Activated naive CD4-positive, alpha-beta T cell treated with anti-CD3 and anti-CD28 coated beads, Interleukin-2, amount 50 U/mL, for 16 hours (primary cell): ENCODE results near the gene ZFAND3.

Experiments
- DNase-seq: peaks from one replicate; pipeline ENCODE4 v3.0.0-alpha.2; 2020

ZFAND3 gene

DNA sequence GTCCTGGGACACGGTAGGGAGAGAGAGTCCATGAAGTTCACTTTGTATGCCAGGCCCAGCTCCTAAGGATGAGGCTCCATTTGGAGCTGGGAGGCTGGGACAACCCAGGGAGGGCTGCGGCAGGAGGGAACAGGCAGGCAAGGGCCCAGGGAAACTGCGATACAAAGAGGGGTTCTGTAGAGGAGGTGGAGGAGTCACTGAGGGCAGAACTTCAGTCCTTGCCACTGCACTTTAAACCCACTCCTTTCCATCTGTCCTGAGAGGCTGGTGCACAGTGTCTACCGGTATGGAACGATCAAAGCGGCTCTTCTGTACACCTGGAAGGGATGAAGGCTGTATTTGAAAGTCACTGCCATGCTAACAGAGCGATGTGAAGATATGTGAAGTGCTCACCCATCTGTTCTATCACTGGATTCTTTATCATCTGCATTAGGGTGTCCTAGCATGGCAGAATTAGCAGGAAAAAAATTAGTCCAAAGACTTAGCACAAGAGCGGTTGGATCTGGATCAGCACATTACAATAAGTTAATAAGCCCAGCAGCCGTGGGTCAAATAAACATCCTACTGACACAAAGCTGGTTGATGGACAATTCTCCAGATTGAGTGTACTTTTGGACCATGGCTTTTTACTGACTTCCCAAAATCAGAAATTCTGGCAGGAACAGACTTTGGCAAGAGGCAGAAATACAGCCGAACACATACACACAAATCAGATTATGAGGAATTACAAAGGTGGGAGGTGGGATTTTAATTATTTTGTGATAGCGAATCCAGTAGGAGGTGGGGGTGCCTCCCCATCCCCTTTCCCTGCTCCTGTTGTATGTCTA lies 20.9 kb upstream of the ZFAND3 start:
- DNase-seq: no peak

DNA sequence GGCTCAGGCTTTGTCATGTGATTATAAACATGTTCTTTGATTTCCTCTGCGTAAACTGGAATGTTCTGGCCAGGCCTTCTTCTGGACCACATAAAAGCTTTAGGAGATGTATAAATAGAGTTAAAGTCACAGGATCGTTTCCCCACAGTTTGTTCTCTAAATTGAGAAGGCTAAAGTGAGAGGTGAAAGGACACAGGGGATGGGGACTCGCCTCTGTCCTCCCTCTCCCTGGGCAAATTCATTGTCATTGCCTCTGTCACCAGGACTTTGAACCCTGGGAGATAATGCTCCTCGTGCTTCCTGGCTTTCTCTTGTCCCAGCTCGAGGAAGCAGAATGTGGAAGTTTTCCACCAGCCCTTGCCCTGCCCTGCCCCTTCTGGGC lies 20.3 kb upstream of the ZFAND3 start:
- no peak for DNase-seq

DNA sequence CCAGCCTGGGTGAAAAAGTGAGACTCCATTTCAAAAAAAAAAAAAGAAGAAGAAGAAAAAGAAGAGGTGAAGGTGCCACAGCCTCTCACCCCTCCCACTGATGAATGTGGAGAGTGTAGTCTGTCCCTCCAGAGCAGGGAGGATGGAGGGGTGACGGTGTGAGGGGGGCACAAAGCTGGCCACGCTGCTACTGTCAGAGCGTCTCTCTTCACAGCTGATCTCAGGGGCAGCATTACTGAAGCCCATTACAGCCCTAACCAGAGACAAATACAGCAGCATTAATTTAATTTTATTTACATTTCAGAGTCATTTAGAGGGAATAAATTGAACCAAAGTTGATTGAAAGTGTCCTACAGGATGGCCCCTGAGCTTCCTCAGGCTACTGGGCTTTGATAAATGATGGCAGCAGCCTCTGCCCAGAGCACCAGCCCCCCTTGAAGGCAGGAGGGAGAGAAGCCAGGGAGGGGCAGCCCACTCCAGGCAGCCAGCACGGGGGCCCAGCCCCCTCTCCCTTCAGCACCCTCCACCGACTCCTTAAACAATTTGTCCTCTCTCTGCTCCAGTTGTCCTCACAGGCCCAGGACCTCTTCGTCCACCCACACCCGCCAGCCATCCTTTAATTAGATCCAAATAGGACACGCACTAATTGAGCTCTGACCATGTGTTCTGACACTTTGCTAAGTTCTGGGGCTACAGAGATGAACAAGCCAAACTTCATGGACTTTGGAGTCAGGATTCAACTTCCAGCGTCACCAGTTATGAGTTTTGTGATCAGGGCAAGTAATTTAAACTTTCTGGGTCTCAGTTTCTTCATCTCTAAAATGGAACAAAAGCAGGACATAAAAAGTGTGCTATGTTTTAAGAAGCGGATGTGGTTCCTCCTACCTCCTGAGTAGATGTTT lies 18.6 kb upstream of the ZFAND3 start:
- no peak for DNase-seq

DNA sequence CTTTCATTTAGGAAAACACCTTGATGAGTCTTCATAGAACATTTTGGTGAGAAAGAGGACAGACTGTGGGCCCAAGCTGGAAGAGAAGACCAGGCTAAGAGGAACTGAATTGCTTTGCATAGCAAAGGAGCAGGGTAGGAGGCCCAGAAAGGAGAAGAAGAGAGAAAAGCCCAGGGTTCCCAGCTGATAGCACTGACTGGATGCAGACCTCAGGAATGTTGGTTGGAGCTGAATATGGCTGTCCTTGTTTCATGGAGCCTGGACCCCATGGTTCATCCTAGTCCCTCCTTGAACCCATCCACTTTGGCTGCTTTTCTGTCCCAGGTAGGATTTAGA lies 18.0 kb upstream of the ZFAND3 start:
- no peak for DNase-seq

DNA sequence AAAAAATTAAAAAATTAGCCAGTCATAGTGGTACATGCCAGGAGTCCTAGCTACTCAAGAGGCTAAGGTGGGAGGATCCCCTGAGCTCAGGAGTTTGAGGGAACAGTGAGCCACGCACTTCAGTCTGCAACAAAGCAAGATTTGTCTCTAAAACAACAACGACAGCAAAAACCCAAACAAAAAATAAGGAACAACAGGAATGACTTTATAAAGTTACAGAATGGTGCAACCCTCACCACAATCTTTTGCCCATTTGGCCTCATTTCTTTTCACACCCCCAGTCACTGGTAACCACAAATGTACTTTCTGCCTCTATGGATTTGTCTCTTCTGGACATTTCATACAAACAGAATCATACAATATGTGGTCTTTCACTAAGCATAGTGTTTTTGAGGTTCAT lies 16.7 kb upstream of the ZFAND3 start:
- DNase-seq: no peak

DNA sequence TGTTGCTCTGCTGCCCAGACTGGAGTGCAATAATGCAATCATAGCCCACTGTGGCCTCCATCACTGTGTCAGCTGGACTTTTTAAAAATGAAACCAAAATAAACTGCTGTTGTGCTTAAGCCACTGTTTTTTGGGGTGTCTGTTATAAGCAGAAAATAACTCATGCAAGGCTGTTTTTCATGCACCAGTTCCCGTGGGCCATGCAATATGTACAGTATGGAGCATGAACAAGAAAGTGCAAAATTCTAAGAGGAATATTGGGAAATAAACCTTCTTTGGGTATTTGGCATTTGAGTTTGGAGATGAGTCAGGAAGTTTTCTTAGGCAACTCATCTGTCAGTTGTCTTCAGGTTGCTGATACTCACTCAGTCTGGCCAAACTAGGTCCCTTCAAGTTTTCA lies 14.9 kb upstream of the ZFAND3 start:
- no peak for DNase-seq

DNA sequence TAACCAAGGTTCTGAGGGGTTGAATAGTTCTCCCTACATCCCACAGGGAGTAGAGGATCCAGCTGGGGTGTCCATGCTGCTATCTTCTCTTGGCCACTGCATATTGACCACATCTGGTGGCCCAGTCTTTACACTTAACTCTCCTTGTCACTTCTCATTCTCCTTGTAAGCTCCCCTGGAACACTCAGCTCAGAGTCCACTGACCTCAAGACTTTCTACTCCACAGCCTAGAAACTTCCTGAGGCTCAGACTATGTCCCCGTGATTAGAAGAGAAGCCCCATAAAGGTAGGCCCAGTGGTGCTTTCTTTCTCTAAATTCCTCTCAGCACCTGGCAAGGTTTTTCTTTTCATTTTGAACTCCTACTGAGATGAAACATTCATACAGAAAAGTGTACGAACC lies 13.3 kb upstream of the ZFAND3 start:
- no peak for DNase-seq

DNA sequence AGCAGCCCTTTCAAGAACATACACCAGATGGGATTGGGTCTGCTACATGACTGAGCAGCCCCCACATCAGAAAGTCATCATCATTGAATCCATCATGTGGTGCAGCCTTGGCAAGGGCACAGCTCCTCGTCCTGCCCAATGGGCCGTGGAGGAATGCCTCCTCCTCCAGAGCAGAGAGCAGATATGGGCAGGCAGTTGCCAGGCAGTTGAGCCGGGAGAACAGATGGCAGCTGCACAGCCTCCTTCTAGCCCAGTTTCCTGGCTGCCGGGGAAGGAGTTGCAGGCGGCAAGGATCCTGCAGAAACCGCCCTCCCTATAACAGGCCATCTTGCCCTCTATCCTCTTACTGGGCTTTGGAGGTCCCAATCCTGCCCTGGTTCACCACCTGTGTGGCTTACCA lies 11.9 kb upstream of the ZFAND3 start:
- DNase-seq: no peak

DNA sequence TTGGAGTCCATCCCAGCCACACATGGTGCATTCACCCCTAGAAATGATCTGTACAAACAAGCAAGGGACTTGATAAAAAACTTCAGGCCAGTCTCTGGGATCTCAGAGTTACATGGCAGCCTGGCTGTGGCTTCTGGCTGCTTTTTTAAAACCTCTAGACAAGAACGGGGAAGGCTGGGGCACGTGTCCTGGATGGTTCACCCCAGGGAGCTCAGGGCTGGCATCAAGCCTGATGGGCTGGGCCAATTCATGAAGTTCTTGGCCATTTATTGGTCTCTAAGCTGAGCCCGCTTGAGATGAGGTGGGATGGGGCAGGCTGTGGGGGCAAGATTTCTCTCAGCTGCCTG lies 10.4 kb upstream of the ZFAND3 start:
- no peak for DNase-seq

DNA sequence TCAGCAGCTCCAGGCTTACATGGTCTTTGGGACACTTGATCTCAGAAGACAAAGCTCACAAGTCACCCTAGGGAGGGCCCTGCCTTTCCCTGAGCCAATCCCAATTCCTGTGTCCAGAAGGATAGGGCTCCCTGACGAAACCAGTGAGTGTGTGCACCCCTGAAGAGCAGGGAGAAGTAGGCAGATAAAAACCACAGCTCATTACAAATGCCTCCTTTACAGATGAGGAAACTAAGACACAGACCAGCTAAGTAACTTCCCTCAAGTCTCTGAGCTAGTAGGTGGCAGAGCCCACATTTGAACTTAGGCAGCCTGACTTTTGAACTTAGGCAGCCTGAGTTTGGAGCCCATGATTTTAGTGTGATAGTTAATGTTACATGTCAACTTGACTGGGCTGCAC lies 6.7 kb upstream of the ZFAND3 start:
- DNase-seq: no peak

DNA sequence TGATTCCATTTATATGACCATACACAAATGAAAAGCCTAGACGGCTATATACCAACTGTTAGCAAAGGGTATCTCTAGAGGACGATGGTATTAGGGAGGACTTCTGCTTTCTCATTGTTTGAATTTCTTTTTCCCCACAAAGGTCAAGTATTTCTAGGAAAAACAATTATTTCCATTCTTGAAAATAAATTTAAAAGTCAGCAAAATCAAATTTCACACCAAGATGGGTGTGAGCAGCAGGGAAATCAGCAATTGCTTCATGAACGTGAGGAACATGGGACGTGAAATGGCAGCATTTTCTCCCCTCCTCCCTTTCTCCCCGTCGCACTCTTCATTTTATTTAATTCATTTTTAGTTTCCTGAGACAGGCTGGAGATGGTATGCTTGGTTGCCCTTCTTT lies 5.2 kb upstream of the ZFAND3 start:
- DNase-seq: no peak

DNA sequence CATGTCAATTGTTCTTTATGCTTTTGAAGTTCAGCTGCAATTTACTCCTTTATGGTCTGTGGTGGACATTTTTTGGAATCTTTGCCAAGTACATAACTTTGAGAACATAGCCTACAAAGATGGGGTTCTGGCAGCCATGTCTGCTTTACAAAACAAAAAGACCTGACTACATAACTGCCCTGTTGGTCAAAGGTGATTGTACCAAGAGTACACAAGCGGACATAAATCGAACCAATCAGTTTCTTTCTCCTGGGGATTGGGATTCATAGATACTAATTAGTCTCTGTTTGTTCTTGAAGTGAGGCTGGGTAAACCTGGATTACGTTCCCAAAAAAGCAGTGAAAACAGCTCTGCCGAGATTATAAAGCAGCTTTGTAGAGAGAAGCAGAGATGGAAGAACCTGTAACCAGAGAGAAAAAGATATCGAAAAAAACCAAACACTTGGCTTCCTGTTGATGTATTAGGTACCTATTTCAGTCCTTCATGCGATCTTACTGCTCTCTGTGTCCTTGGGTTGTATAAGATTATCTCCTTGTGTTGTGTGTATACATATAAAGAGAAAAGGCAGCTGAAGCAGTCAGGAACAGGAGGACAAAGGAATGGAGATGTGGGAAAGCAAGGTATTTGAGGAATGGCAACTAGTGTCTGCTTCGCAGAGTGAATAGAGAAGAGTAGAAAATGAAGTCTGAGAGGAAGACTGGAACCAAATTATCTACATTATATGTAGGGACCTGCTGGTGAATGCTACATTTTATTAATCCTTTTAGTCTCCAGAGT lies 2.7 kb upstream of the ZFAND3 start:
- no peak for DNase-seq

DNA sequence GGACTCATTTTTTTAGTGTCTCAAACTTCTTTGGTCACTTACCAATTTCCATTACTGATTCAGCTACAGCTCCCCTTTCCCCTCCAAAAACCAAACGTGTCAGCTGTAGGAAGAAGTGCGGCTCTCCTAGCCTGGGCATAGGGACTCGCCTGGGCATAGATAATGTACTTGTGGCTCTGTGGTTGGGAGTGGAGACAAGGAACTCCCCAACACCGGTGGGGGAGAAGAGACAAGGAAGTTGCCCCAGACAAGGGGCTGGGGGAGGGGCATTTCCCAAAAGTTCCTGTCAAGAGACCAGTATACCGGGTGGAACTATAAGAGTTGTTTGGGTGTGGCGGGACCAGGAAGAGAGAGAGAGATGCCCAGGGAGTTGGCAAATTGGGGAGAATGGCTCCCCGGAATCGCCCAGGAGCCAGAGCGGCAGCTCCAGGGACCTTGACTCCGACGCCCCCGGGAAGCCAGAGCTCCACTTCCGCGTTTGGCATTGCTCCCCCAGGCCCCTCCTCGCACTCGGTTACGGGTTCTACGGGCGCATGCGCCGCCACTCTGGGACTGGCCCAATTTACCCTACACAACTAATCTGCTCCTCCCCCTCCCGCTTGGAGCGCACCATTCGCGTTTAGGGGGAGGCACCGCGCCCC lies 871 bp upstream of the ZFAND3 start:
- DNase-seq: peak; percentile 95

DNA sequence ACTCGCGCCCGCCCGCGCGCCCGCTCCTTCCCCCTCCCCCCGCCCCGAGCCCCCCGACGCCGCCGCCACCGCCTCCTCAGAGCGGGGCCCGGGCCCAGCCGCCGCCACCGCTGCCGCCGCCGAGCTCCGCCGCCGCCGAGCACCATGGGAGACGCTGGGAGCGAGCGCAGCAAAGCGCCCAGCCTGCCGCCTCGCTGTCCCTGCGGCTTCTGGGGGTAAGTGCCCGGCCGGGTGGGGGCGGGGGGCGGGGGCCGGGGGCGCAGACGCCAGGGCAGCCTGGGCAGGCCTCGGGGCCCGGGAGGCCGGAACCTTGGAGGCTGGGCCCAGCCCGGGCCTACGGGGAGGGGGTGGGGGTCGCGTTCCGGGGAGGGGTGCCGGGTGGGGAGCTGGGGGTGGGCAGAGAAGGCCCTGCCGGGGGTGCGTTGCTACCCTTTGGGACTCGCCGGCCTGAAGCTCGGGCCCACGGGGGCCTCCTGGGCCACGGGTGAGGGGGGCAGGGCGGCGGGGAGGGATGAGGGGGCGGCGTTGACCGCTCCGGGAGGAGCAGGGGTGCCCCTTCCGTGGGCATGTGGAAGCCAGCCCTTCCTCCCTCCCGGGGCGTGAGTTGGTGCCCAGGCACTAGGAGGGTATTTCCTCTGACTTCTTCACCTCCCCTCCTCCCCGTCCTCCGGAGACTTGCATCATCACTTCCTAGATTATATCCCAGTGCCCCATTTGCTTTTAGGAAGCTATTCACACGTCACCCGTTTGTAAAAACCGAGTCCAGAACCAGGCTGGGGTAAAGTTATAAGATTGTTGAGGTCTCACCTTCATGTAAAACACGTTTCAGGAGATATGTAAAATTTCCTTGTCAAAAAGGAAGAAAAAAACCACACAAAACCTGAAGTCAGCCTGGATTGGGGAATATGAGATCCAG lies 533 bp downstream of the ZFAND3 start:
- peak; percentile 44 for DNase-seq

DNA sequence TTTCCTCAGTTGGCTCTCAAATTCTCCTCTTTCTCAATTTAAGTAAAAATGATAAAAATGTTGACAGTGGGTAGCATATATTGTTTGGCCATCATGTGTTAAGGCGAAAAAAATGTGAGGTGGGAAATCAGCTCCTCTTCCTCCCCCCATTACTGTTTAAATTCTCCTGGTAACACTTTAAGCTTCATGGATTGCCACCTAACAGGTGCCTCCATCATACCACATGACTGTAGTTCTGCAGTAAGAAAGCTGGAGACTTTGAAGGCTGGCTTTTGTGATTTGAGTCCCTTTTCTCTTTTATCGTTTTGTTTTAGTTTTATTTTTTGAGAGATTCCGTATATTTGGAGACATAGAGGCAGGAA lies 1.2 kb downstream of the ZFAND3 start:
- DNase-seq: no peak

DNA sequence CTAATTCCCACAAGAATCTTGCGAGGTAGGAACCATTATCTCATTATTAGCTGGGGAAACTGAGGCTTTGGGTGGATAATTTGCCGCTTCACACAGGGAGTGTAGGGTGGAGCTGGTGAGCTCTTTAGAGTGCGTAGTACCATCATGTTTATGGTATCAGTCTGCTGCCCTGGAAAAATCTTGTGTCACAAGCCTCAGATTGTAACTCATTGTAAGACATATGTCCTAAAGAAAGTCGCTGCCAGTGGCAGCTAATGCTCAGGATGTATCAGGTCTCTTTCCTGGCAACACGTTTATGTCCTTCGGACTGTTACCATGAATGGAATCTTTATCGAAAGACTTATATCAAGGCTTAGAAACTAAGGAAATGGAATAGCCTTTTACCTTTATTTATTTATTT lies 1.9 kb downstream of the ZFAND3 start:
- DNase-seq: no peak

DNA sequence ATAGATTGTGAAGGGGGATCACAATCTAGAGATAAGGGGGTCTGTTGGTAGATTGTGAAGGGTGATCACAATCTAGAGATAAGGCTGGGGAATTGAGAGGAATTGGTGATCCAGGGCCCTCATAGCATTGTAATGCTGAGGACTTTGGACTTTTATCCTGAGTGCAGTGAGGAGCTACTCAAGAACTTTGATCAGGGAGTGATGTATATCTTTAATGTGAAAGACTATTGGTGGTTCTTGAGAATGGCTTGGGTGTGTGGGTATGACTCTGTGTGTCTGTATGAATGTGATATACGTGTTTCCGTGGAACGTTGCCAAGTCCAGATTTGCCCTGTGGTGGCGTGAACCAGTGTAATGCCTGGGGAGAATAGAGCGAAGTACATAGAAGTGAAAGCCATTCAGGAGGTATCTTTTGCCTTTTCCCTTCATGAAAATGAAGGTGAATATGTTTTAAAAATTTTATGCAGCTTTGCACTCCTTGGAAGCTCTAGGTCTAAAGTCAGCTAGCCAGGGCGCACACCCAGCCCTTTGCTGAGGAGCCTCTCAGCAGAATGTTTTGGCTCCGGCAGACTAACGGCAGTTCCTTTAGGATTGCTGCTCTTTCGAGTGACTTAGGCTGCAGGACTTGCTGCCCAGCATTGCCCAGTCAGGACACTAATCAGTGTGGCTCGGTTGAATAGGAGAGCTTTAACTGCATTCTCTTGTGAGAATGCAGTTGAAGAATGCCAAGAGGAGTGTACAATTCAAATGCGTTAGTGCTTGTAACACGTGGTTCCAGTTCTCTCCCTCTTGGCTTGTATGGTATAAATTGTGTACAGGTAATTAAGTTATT lies 3.5 kb downstream of the ZFAND3 start:
- peak; percentile 45 for DNase-seq

DNA sequence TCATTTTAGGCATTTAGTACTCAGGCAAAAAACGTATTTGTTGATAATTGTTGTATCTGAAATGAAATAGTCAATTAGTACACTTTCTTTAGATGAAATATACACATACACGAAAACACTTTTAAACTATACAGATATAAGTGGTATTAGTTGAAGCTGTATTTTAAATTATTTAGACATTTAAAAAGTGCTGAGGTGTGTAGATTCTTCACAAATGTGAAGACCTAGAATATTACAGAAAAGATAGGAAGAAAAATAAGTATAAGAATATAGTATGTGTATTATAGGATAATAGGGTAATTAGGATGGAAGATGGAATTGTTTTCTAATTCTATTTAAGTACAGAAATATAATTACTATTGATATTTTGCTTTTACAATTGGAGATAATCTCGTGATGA lies 4.6 kb downstream of the ZFAND3 start:
- no peak for DNase-seq

DNA sequence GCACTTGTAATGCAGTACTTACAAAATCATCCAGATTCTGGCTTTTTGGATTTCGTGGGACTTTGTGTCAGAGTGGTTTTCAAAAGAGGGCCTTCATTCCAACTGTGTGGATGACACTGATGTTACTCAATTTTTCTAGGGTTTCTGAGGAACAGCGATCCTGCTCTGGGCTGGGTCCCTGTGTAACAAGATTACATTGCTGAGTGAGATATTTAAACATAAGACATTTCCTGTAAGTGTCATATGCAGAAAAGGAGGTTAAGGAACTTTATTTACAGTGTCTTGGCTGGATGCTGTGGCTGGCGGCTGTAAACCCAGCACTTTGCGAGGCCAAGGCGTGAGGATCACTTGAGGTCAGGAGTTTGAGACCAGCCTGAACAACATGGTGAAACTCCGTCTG lies 6.7 kb downstream of the ZFAND3 start:
- no peak for DNase-seq

DNA sequence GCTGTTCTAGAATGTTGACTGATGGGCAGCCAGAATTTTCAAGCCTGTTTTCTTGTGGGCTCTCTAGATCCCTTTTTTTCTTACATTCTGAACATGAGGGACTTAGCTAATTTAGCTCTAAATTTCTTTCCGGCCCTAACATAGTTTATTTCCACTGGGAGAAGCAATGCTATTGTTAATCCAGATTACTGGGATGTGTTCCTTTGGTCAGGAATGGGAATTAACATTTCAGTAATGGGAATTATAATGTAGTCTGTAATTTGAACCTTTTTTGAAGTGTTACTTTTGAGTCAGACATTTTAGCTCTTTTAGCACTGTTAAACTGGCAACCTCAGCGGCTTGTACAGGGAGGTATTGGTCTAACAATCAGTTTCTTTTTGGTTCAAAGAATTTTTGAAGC lies 7.5 kb downstream of the ZFAND3 start:
- no peak for DNase-seq

DNA sequence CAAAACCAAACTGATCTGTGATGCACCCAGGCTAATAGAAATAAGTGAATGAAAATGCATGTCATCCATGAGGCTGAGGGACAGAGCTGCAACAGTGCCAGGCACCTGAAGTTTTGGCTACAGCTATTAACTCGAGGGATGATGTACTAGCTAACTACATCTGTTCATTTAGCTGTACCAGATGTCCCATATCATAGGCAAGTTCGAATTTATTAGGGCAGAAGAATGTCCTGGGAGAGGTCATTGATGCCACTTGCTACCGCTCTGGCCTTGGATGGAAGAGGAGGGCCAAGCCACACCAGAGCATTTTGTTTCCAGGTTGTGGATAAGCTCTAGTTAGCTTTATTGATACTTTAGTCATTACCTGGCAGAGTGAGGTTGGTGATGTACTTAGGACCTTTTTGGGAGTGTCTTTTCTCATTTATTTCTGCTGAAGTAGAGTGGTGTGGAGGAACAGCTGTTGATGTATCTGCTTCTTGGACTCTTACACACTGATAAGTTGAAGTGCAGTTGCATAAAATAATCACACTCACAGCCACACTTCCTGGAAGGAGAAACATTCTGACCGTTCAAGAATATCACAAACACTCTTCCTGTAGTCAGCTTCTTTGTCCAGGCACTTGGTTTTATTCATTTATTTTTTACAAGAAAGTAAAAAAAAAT lies 8.2 kb downstream of the ZFAND3 start:
- no peak for DNase-seq
